HepG2 (cell line): ENCODE results near the gene NPHP4. TPM values are rescaled to one million over a fixed set of nuclear protein-coding genes. Genes with fewer than 3 reads are reported as not detected.
A peak's percentile ranks its signal among the peaks of the same experiment; 100 is the strongest.

ENCODE experiments used
- ATAC-seq: fragments of 200-7000 bp; cut with Tn5 transposase; 3 replicates; pipeline ENCODE4 v1.9.1; 2020; ENCODE audit warnings: mild to moderate bottlenecking, moderate library complexity
- BruUV-seq: library from RNA; stranded (reverse); fragments of 400-500 nt; replicated peaks from 2 replicates; lab custom pipeline; 2021; lab: Mats Ljungman, UMichigan
- CTCF ChIA-PET: fragments of 300-600 bp; formaldehyde crosslinking; extraction: SDS; loops from one replicate; lab custom pipeline; 2021; ENCODE audit warnings: low total read pairs, inconsistent platforms, low intra/inter-chr PET ratio; lab: Yijun Ruan, JAX
- POLR2A ChIA-PET: fragments of 350-600 bp; sonication (Branson Sonifier 250); formaldehyde crosslinking; loops from one replicate; lab custom pipeline; 2020; ENCODE audit warnings: antibody characterized with exemption, inconsistent platforms; lab: Yijun Ruan, JAX
- DNase-seq: peaks from one replicate; pipeline ENCODE4 v3.0.0-alpha.2; 2015; ENCODE audit warnings: low spot score
- FAIRE-seq: peaks from 3 replicates; lab custom pipeline; 2011; peaks lifted over from hg19 to GRCh38; lab: Jason Lieb, UNC
- H2AFZ ChIP-seq: one replicate; pipeline ENCODE4 v1.6.1; 2011; ENCODE audit warnings: low read length, inconsistent platforms
- H3K27ac ChIP-seq: fragments of 300-600 bp; 3 replicates; pipeline ENCODE4 v1.8.0; 2011; ENCODE audit warnings: mixed run types, mild to moderate bottlenecking, mixed read lengths, low read length, inconsistent platforms; ENCODE audit not compliant: insufficient read depth; ENCODE audit errors: extremely low read length
- H3K27me3 ChIP-seq, 2 experiments: fragments of 200-600 bp in 1 of 2; 2 replicates in 1 of 2; 3 replicates in 1 of 2; pipeline versions ENCODE4 v1.6.0 to v1.8.0; 2011; ENCODE audit warnings: low read length in 2 of 2, mild to moderate bottlenecking in 2 of 2, moderate library complexity in 2 of 2, inconsistent platforms in 1 of 2; ENCODE audit not compliant: insufficient read depth in 2 of 2, control insufficient read depth in 1 of 2
- H3K36me3 ChIP-seq, 2 experiments: fragments of 200-600 bp in 1 of 2; replicated peaks in 1 of 2; 2 replicates in 1 of 2; 3 replicates in 1 of 2; pipeline versions ENCODE4 v1.5.1 to v1.8.0; 2011; ENCODE audit warnings: low read length in 2 of 2, inconsistent platforms in 1 of 2; ENCODE audit not compliant: insufficient read depth in 2 of 2, control insufficient read depth in 1 of 2
- H3K4me1 ChIP-seq: 2 replicates; pipeline ENCODE4 v1.5.1; 2012; ENCODE audit warnings: low read length, inconsistent platforms; ENCODE audit not compliant: insufficient read depth
- H3K4me2 ChIP-seq: 2 replicates; pipeline ENCODE4 v1.6.0; 2011; ENCODE audit warnings: low read depth, low read length, inconsistent platforms
- H3K4me3 ChIP-seq, 3 experiments: fragments of 200-600 bp in 1 of 3; sonication (generic), shearing (Covaris generic) in 1 of 3; replicated peaks in 1 of 3; 2 replicates each; pipeline ENCODE4 v1.5.1; 2011 to 2016; ENCODE audit warnings: low read length in 3 of 3, inconsistent platforms in 2 of 3, low read depth in 2 of 3, mild to moderate bottlenecking in 2 of 3, control low read depth in 1 of 3, mixed read lengths in 1 of 3; ENCODE audit not compliant: insufficient read depth in 1 of 3
- H3K79me2 ChIP-seq: one replicate; pipeline ENCODE4 v1.6.1; 2011; ENCODE audit warnings: low read length, inconsistent platforms; ENCODE audit not compliant: insufficient read depth
- H3K9ac ChIP-seq: 2 replicates; pipeline ENCODE4 v1.6.0; 2011; ENCODE audit warnings: mild to moderate bottlenecking, low read depth, low read length, inconsistent platforms; ENCODE audit not compliant: insufficient read depth
- H3K9me3 ChIP-seq: 2 replicates; pipeline ENCODE4 v1.5.1; 2012; ENCODE audit warnings: mild to moderate bottlenecking, low read length
- H4K20me1 ChIP-seq: 2 replicates; pipeline ENCODE4 v1.6.0; 2011; ENCODE audit warnings: inconsistent platforms, mild to moderate bottlenecking, low read length, moderate library complexity; ENCODE audit not compliant: insufficient read depth
- ATM ChIP-seq: fragments of 450-650 bp; IDR thresholded peaks from 2 replicates; pipeline ENCODE4 v1.7.1; 2017; ENCODE audit warnings: mild to moderate bottlenecking, borderline replicate concordance
- CHD4 ChIP-seq: fragments of 200-600 bp; sonication (generic); IDR thresholded peaks from 2 replicates; pipeline ENCODE4 v1.7.0; 2017; ENCODE audit warnings: mild to moderate bottlenecking, low read length, borderline replicate concordance
- DR1 ChIP-seq: sonication (generic); formaldehyde crosslinking; IDR thresholded peaks from 2 replicates; pipeline ENCODE4 v1.8.0; 2021; ENCODE audit warnings: mild to moderate bottlenecking, missing genetic modification reagents, inconsistent platforms
- FLYWCH1 ChIP-seq: sonication (generic); formaldehyde crosslinking; IDR thresholded peaks from 2 replicates; pipeline ENCODE4 v1.8.1; 2023; ENCODE audit warnings: mild to moderate bottlenecking, missing genetic modification reagents
- GATAD1 ChIP-seq: IDR thresholded peaks from 2 replicates; pipeline ENCODE4 v1.6.1; 2016; ENCODE audit warnings: missing genetic modification reagents, missing compliant biosample characterization
- JDP2 ChIP-seq: sonication (generic); formaldehyde crosslinking; IDR thresholded peaks from 2 replicates; pipeline ENCODE4 v1.8.1; 2022; ENCODE audit warnings: missing genetic modification reagents, borderline replicate concordance
- KLF13 ChIP-seq: sonication (generic); formaldehyde crosslinking; IDR thresholded peaks from 2 replicates; pipeline ENCODE4 v1.4.0; 2020; ENCODE audit warnings: mild to moderate bottlenecking, missing genetic modification reagents
- KLF9 ChIP-seq: IDR thresholded peaks from 2 replicates; pipeline ENCODE4 v1.6.1; 2016; ENCODE audit warnings: low read depth
- MAFF ChIP-seq: IDR thresholded peaks from 2 replicates; pipeline ENCODE4 v1.6.1; 2011; ENCODE audit warnings: low read depth, low read length, improper control_type of control experiment
- MAFK ChIP-seq, 2 experiments: IDR thresholded peaks in 1 of 2; conservative IDR thresholded peaks in 1 of 2; 2 replicates each; pipeline ENCODE4 v1.6.1; 2011; ENCODE audit warnings: improper control_type of control experiment in 2 of 2, low read length in 2 of 2
- NFATC3 ChIP-seq: sonication (generic); formaldehyde crosslinking; IDR thresholded peaks from 2 replicates; pipeline ENCODE4 v1.5.1; 2020; ENCODE audit warnings: mild to moderate bottlenecking, missing genetic modification reagents
- NR2F6 ChIP-seq, 2 experiments: IDR thresholded peaks; 2 replicates each; pipeline ENCODE4 v1.6.1; 2016; ENCODE audit warnings: antibody characterized with exemption in 1 of 2, mild to moderate bottlenecking in 1 of 2
- TARDBP ChIP-seq: sonication (generic); formaldehyde crosslinking; IDR thresholded peaks from 2 replicates; pipeline ENCODE4 v1.8.0; 2022; ENCODE audit warnings: mild to moderate bottlenecking, missing genetic modification reagents
- TBX2 ChIP-seq: sonication (generic); formaldehyde crosslinking; IDR thresholded peaks from 2 replicates; pipeline ENCODE4 v1.5.0; 2020; ENCODE audit warnings: missing genetic modification reagents, mild to moderate bottlenecking, borderline replicate concordance
- TOPORS ChIP-seq: sonication (generic); formaldehyde crosslinking; IDR thresholded peaks from 2 replicates; pipeline ENCODE4 v1.8.0; 2023; ENCODE audit warnings: mild to moderate bottlenecking, missing genetic modification reagents
- ZNF543 ChIP-seq: sonication (generic); formaldehyde crosslinking; IDR thresholded peaks from 2 replicates; pipeline ENCODE4 v1.4.0; 2020; ENCODE audit warnings: mild to moderate bottlenecking, missing genetic modification reagents
- ZNF724P ChIP-seq: sonication (generic); formaldehyde crosslinking; IDR thresholded peaks from 2 replicates; pipeline ENCODE4 v1.8.0; 2022; ENCODE audit warnings: missing genetic modification reagents, borderline replicate concordance
- ZNF776 ChIP-seq: sonication (generic); formaldehyde crosslinking; IDR thresholded peaks from 2 replicates; pipeline ENCODE4 v1.4.0; 2020; ENCODE audit warnings: mild to moderate bottlenecking, missing genetic modification reagents
- WGBS: methylation state at CpG from one replicate; pipeline ENCODE4 v1.1.6; 2017; ENCODE audit warnings: low lambda C conversion rate; 5-methylcytosine and 5-hydroxymethylcytosine counted together
- in situ Hi-C: cut with HindIII; loops from 2 replicates; pipeline ENCODE4 v1.10.0; 2017; ENCODE audit warnings: low pct_unique_long_range_greater_than_20kb; ENCODE audit not compliant: extremely low pct_ligation_motif_present
- intact Hi-C: fragments of 100-400 bp; cut with micrococcal nuclease; formaldehyde crosslinking; loops from one replicate; pipeline ENCODE4 v1.10.0; 2022; ENCODE audit not compliant: unreplicated experiment
- polyA plus RNA-seq, 8 experiments: library from polyadenylated mRNA; depleted of rRNA in 3 of 8; stranded (reverse) in 7 of 8; unstranded in 1 of 8; fragments of >200 nt; fragmentation: Illumina TruSeq in 4 of 8; extraction: Trizol in 4 of 8; gene quantifications; 2 replicates each; pipeline versions ENCODE4 v1.2.1 to v1.2.3, GENCODE V29; 2011 to 2016; ENCODE audit warnings: low read depth in 4 of 8, missing spikeins in 1 of 8, mixed read lengths in 1 of 8; ENCODE audit not compliant: insufficient read depth in 1 of 8
- total RNA-seq, 5 experiments: library from RNA; depleted of rRNA; stranded (reverse); fragments of >200 nt; fragmentation: Illumina TruSeq; extraction: Trizol; gene quantifications; 2 replicates each; pipeline ENCODE4 v1.2.3, GENCODE V29; 2016; ENCODE audit warnings: low read depth in 1 of 5

The NPHP4 gene
- total and polyA plus RNA-seq, 2 of the 13 experiments (the other 11 are each of a cell fraction or from before 2014, with no cell fraction given), result 4.4 to 6.8 TPM

DNA sequence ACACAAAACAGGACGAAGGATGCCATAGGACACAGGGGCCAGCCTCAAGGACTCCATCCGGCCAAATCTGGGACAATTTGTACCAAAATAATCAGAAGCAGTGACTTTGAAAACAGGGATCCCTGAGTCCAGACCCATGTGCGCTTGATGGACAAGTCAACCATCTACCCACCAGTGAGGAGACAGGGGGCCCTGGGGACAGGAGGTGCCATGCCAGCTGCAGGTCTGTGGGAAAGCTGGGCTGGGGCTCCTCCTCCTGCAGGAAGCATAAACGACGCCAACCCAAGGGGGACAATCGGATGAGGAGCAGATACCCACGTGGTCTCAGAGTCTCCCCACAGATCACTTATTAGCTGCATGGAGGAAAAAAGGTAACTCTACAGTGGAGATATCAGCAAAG lies 50.6 kb downstream of the NPHP4 start:
- H3K4me2 ChIP-seq, result no peak overlapping the region
- intact Hi-C loops, result no loop called here
- no peak for FAIRE-seq
- CTCF ChIA-PET, result no interaction called here
- TF ChIP-seq TOPORS (CRISPR knock-in tag) (no peak), ZNF724P (no peak), JDP2 (CRISPR knock-in tag) (no peak), GATAD1 (CRISPR knock-in tag) (no peak), ZNF543 (no peak), CHD4 (no peak), NR2F6 (IDR thresholded peaks at IDR 0.05) (no peak), NR2F6 (CRISPR knock-in tag; IDR thresholded peaks at IDR 0.05) (no peak)
- TF ChIP-seq, all 625 proteins: peak for 0
- Histone ChIP-seq H4K20me1 (no peaks in the 10 kb centered on the region), H3K9ac (no peak overlapping the region), H3K4me1 (no peaks in the 10 kb centered on the region), H2AFZ (no peak overlapping the region), H3K9me3 (no peaks in the 10 kb centered on the region), H3K4me3 (no peak overlapping the region), H3K36me3 (peaks cover 1 to 24% of the 10 kb centered on the region in 2 experiments; a peak in 4 of 5 replicates), H3K27me3 (no peaks in the 10 kb centered on the region), H3K27ac (no peak overlapping the region), H3K79me2 (no peaks in the 10 kb centered on the region)
- in situ Hi-C loops, result no loop called here
- POLR2A ChIA-PET, result no interaction called here
- BruUV-seq, result no TSS peak
- no peak for DNase-seq
- whole genome bisulfite sequencing, result 91% methylated on average over 7 of the region's 7 CpGs
- ATAC-seq, result no peak

DNA sequence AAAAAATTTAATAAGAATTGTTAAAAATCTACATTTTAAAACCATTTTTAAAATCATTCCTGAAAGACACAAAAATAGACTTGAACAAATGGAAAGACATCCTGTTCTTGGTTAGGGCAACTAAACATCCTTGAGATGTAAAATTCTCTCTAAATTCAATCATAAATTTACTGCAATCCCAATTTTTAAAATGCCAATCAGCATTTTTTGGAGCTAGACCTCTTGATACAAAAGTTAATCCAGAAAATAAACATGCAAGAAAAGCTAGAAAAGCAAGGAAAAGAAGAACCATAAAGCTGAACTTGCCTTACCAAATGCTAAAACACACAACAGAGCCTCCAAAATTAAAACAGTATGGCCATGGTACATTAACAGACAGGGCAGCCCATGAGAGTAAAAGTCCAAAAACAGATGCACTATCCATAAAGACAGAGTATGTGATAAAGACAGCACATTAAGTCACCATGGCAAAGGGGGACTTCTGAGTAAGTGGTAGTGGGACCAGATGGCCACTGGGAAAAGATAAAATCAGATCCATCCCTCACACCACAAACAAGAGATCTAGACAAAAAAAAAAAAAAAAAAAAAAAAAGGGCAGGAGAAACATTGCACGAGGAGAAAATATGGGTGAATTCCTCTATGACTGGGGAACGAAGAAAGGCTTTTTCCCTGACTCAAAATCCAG lies 51.4 kb downstream of the NPHP4 start:
- POLR2A ChIA-PET, result no interaction called here
- Histone ChIP-seq H3K27ac (no peak overlapping the region), H3K9ac (no peak overlapping the region), H3K79me2 (no peaks in the 10 kb centered on the region), H4K20me1 (no peaks in the 10 kb centered on the region), H3K4me3 (no peak overlapping the region), H3K9me3 (no peaks in the 10 kb centered on the region), H3K4me2 (no peak overlapping the region), H3K27me3 (no peaks in the 10 kb centered on the region), H2AFZ (no peak overlapping the region), H3K36me3 (peaks cover 1 to 17% of the 10 kb centered on the region in 2 experiments; a peak in 4 of 5 replicates), H3K4me1 (no peaks in the 10 kb centered on the region)
- in situ Hi-C loops, result no loop called here
- TF ChIP-seq ZNF776 (CRISPR knock-in tag) (no peak), TBX2 (no peak), TARDBP (CRISPR knock-in tag) (no peak), NFATC3 (CRISPR knock-in tag) (no peak), KLF9 (CRISPR knock-in tag) (no peak), FLYWCH1 (no peak), MAFK (conservative IDR thresholded peaks at IDR 0.05 in 1 of 2, IDR thresholded peaks at IDR 0.05 in 1 of 2; ENCODE audit: low read length in 2 of 2) (peak; percentile 67 to 68), MAFF (peak; percentile 55; the same call in 1 of the 2 replicates), KLF13 (CRISPR knock-in tag) (no peak), DR1 (CRISPR knock-in tag) (no peak), ATM (no peak)
- no peak for FAIRE-seq
- no TSS peak for BruUV-seq
- CTCF ChIA-PET, result no interaction called here
- intact Hi-C loops, result no loop called here
- DNase-seq, result no peak
- ATAC-seq, result no peak
- WGBS, result 93% methylated on average over 2 of the region's 2 CpGs
